SIG-M5 treated with dmso at 0.1 percent for 504 hours (cell line): ENCODE data around the gene TBC1D24.

Experiments used
- DNase-seq: peaks from one replicate; lab custom pipeline; 2025; ENCODE audit not compliant: unreplicated experiment; lab: John Stamatoyannopoulos, UW

TBC1D24 gene

DNA sequence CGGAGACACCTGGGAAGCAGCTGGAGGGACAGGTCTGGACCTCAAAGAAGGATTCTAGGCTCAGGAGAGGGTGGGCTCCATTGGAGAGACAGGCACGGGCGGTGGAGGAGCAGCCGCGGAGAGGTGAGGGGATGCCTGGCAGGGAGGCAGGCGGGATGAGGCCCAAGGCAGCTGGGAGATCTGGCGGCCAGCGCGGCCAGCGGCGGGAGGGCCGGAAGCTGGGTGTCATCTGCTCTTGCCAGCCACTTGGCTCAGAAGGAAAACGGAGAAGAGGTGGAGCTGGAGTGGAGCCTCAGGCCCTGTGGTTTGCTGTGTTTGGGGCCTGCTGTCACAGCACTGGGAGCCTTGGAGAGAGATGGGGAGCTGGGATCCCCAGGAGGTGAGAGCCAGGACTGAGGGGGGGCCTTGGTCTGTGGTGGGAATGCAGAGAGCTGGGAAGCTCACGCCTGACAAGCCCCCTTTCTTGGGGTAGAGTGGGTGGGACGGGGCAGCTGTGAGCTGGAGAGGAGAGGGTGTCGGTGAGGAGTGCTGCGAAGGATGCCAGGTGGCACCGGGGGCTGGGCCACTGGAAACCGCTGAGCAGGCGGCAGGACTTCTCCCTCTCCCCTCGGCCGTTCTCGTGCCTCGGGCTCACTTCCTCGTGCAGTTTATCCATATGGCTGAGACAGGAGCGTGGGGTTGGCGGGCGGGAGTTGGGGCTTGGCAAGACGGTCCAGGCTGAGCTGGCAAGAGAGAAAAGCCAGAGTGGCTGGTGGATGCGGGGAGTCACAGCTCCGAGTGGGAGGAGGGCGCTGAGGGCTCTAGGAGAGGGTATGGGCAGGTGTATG is 8.0 kb downstream of the TBC1D24 start:
- no peak for DNase-seq

DNA sequence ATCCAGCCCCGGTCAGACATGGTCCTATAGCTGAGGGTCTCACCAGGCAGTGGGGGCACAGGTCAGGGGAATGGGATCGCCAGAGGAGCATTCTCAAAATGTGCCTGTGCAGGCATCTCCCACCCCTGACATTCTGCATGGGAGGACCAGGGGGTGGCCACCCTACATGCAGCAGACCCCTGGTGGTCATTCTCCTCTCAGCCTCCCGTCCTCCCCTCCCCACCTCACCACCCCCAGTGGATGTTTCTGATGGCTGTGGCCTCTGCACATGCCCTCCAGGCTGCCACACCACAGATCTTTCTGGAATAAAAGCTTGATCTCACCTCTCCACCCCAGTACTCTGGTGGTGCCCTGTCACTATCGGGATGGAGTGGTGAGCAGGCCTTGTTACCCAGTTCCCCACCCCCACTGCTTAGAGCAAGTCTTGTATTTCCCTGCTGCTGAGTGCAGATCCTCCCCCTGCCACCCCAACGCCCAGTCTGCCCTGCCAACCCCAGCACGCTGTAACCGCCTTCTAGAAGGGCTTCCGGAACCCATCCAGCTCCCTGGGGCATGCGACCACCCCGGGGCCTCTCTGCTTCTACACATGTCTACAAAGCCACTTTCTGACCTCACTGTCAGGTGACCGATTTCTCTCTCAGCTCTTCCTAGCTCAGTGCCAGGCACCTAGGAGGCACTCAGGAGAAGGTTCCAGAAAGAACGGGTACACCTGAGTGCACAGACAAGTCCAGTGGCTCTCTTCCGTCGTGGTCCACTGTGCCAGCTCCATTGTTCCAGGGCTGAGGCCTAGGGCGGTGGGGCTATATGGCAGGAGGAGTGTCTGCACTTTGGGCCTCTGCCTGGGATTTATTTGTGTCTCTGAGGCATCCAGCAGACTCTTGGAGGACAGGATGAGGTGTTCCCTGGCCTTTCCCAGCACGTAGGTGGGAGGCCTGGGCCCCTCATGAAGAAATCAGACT is 9.3 kb downstream of the TBC1D24 start:
- DNase-seq: no peak

DNA sequence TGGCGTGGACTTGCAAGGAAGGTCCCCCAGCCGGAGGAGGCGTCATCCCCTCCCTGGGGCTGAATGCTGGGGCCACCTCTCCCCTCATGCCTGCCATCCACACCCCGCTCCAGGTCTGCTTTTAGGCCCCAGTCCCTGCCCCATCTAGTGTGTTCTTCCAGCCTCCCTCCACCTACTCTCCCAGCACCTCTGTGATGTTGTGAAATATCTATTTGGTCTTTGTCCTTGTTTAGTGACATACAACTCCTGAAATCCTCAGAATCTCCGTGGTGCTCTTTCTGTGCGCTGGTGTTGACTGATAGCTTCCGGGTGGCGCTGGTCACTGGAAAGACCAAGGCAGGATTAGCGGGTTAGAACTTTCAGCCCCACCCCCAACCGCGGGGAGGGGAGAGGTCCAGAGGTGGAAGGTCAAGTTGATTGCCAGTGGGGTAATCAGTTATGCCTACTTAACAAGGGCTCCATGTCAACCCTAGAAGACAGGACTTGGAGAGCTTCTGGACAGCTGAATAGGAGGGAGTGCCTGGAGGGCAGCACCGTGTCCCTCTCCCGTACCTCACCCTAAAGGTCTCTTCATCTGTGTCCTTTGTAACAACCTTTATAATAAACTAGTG is 10.1 kb downstream of the TBC1D24 start:
- no peak for DNase-seq

DNA sequence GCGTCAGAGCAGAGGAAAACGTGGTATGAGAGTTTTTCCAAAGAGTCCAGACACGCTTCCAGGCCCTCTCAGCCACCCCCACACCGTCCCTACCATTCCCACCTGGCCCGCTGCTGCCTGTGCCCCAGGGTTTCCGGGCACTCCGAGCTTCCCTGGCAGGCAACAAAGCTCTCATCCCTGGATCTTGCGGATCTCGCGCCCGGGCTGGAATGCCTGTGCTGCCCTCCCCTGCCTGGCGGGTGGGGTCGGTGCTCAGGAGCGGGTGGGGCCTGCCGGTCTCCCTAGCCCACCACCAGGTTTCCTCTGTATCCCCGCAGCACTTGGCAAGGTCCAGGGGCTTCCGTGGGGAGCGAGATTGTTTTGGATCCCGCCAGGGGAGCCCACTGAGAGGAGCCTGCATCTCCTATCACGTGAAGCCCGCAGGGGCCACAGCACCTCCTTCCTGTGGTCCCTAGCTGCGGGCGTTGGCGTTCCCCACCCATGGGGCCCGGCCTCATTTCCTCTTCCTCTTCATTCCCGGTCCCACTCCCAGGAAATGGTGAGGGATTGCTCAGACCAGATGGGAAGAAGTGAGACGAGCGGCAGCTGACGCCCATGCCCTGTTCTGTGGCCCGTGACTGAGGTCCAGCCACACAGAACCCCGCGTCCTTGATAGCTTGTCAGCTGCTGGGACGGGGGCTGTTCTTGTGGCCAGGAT is 11.0 kb downstream of the TBC1D24 start:
- DNase-seq: no peak

GRCh38 chr16:2486645-2487516 is 12.0 kb downstream of the TBC1D24 start:
- DNase-seq: no peak

GRCh38 chr16:2487517-2487842 is 12.6 kb downstream of the TBC1D24 start:
- DNase-seq: no peak

DNA sequence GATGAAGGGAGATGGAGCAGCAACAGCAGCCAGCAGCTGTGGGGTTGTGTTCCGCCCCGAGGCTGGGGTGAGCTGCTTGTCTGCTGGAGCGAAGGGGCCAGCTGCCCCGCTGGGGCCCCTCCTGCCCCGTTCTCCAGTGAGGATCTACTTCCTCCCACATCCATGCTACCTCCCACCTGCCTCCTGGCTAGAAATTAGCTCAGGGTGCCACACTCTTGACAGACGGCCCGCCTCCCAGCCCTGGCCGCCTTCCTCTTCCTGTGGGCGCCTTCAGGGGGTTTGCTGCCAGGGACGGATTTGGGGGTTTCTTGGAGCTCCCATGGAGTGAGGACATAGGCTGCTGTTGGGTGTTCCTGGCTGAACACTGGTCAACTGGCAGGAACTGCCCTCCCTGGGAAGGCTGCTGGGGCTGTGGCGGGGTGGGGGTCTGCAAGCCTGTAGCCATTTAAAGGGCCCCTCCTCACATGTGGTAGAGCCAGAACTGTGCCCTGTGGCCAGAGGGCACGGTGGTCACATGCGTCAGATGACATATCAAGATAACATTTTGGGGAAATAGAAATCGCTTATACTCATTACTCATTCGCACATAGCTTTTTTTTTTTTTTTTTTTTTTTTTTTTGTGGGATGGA is 13.1 kb downstream of the TBC1D24 start:
- DNase-seq: no peak

DNA sequence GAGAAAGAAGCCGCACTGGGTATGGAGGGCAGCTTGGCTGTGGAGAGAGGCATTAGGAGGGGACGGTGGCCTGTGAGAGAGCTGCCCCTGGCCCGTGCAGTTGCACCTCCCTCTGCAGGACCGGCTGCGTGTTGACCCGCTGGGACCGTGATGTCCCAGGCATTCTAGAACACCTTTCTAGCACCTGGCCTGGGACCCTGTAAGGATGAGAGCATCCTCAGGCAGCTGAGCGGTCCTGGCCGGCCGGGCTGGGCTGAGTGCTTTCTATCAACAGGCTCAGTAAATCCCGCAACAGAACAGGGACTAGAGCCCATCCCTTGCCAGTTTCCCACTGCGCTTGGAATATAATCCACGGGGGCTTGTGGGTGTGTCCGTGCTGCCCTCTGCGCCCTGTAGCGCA is 14.7 kb downstream of the TBC1D24 start:
- DNase-seq: no peak

DNA sequence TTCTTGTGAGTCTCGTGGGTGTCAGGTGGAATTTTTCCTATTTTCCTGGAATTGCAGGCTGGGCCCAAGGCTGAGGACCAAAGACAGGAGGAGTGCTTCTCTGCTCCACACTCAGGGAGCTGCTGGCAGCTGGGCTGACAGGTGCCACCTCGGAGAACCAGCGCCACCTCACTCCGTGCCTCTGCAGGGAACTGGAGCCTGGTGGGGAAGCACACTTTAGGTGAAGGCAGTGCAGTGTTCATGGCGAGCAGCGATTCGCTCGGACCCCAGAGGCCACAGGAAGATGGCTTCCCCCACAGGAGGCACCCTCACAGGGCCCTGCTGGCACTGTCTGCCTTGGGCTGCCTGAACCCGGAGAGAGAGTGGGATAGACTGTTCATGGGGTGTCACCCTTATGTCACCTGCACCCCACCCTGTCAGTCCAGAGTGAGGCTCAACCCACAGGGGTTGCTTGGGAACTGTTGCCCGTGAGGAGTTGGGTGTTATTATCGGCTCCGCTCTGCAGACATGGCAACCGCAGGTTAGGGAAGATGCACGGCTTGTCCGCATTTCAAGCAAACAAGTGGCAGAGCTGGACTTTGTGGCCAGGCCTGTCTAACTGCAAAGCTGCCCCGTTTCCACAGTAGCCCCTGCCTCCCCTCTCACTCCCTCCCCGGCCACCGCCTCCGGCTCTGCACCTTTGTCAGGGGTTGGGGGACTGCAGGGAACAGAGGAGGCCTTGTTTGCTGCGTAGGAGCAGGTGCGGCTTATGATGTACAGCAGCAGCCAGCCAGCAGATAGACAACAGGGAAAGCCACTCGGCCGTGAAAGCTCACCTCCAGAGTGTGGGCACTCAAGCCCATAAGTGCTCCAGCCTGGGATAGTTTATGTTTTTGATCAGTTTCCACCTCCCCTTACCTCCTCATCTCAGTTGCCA is 15.5 kb downstream of the TBC1D24 start:
- DNase-seq: no peak

DNA sequence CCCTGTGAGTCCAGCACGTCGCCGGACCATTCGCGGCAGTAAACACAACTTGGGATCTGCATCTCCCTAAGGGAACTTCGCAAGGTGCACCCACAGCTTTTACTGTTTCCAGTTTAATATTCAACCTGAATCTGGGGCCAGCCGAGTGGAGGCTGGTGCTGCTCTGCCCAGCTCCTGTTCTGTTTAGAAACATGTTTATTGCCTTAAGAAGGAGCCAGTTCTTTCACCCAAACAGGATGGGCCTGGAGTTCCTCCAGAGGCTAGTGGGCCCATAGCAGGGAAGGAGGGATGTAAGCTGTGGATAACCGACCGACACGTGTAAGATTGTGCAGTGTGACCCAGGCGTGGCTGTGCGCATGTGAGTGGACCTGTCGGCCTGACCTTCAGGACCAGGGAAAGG is 17.4 kb downstream of the TBC1D24 start:
- no peak for DNase-seq

- DNase-seq: no peak
Measured at GRCh38 chr16:2493605-2494004, 18.7 kb downstream of the TBC1D24 start.

DNA sequence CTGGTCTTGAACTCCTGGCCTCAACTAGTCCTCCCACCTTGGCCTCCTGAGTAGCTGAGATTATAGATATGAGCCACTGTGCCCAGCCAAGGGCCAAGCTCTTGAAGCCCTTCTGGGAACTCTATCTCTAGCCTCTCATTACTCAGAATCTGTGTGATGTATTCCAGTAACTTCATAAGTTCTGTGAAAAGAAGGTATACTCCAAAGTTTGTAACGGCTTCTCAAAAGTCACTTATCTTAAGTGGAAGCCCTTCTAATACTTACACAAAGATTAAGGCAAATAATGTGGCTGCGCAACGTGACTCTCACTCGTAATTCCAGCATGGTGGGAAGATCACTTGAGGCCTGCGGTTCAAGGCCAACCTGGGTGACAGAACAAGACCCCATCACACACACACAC is 19.7 kb downstream of the TBC1D24 start:
- DNase-seq: no peak

DNA sequence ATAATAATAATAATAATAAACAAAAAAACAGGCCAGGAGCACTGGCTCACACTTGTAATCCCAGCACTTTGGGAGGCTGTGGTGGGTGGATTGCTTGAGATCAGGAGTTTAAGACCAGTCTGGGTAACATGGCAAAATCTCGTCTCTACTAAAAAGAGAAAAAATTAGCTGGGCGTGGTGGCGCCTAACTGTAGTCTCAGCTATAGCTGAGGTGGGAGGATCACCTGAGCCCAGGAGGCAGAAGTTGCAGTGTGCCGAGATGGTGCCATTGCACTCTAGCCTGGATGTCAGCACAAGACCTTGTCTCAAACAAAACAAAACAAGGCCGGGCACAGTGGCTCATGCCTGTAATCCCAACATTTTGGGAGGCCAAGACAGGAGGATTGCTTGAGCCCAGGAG is 20.1 kb downstream of the TBC1D24 start:
- DNase-seq: no peak

DNA sequence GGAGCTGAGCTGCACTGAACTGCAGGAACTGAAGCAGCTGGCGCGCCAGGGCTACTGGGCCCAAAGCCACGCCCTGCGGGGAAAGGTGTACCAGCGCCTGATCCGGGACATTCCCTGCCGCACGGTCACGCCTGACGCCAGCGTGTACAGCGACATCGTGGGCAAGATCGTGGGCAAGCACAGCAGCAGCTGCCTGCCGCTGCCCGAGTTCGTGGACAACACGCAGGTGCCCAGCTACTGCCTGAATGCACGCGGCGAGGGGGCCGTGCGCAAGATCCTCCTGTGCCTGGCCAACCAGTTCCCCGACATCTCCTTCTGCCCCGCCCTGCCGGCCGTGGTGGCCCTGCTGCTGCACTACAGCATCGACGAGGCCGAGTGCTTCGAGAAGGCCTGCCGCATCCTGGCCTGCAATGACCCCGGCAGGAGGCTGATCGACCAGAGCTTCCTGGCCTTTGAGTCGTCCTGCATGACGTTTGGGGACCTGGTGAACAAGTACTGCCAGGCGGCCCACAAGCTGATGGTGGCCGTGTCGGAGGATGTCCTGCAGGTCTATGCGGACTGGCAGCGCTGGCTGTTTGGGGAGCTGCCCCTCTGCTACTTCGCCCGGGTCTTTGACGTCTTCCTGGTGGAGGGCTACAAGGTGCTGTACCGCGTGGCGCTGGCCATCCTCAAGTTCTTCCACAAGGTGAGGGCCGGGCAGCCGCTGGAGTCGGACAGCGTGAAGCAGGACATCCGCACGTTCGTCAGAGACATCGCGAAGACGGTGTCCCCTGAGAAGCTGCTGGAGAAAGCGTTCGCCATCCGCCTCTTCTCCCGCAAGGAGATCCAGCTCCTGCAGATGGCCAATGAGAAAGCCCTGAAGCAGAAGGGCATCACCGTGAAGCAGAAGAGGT is 21.5 kb downstream of the TBC1D24 start:
- no peak for DNase-seq

DNA sequence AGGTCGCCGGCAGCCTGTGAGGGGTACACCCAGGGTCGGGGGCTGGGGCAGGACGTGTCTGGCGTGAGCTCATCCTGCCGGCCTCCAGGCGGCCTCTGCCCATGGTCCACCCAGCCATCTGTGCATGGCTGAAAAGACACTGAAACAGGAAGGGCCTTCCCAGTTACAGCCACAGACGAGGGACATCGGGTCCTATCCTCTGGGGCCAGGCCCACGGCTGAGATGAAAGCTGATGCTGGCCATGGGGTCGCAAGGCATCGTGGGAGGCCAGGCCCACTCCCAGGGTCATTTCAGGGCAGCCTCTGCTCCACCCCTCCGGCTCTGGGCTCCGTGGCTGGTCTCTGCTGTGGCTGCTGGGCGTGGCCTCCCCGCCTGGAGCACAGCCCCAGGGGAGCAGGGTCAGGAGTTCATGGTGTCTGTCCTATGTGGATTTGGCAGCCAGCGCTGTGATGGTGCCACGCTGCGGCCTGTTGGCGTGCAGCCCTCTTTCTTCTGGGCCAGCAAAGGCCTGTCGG is 22.2 kb downstream of the TBC1D24 start:
- no peak for DNase-seq

GRCh38 chr16:2497695-2498484 is 23.0 kb downstream of the TBC1D24 start:
- DNase-seq: no peak
